ENCODE data around the gene ZNF483.
"Not testable (repeated sequence)": the region's sequence is repeated elsewhere in the genome, so short reads cannot be mapped to it uniquely, and the experiment has no call there.

The ZNF483 gene

DNA sequence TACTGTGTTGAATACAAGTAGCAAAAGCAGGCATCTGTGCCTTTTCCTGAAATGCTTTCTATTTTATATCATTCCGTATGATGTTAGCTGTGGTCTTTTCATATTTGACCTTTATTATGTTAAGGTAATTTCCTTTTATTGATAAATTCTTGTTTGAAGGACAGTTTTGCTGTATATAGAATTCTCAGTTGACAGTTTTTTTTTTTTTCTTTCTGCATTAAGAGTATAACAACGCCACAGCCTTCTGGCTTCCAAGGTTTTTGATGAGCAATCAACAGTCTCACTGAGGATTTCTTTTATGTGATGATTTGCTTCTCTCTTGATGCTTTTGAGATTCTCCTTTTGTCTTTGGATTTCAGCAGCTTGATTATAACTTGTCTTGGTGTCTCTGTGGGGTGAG is 23.6 kb downstream of the ZNF483 start:
- DNase-seq: no peak

DNA sequence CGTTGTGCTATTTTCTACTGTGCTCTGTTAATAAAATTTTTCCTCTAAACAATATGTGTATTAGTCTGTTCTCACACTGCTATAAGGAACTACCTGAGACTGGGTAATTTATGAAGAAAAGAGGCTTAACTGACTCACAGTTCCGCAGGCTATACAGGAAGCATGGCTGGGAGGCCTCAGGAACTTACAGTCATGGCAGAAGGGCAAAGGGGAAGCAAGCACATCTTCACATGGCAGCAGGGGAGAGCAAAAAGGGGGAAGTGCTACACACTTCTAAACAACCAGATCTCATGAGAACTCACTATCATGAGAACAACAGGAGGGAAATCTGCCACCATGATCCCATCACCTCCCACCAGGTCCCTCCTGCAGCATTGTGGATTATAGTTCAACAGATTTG is 30.4 kb downstream of the ZNF483 start:
- DNase-seq: not testable (repeated sequence)

DNA sequence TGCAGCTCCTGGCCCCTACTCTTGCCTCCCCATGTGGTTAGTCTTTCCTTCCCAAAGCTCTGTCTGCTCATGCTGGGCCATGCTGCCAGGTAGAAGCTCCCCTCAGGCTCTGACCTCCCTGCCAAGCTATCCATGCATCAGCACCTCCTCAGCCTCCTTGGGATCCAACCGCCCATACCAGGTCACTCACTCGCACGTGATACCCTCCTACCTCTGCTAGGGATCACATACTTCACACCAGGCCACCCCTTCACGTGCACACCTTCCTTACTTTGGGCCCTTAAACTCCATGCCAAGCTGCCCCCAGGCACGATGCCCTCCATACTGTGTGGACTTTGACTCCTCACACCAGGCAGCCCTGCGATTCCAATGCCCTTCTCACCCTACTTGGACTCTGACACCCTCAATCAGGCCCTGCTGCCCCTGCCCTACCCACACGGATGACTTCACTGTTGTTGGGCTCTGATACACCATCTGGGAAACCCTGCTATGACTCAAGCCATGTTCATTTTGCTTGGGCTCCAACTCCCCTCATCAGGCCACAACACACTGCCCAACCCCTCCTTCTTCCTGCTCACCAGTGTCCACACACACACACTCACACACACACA is 34.1 kb downstream of the ZNF483 start:
- no peak for DNase-seq

DNA sequence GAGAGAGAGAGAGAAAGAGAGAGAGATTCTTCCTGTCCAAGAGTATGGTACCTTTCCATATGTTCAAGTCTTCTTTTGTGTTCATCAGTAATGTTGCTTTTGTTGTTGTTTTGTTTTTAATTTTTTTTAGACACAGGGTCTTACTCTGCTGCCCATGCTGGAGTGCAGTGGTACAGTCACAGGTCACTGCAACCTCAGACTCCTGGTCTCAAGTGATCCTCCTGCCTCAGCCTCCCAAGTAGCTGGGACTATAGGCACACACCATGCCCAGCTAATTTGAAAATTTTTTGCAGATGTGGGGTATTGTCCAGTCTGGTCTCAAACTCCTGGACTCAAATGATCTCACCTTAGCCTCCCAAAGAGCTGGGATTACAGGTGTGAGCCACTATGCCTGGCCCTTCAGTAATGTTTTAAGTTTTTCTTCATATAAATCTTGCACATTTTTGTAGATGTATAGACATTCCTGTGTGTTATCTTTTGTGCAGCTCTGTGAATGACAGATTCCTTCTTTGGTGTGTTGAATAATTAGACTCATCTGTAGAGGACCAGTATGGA is 36.3 kb downstream of the ZNF483 start:
- DNase-seq: no peak

DNA sequence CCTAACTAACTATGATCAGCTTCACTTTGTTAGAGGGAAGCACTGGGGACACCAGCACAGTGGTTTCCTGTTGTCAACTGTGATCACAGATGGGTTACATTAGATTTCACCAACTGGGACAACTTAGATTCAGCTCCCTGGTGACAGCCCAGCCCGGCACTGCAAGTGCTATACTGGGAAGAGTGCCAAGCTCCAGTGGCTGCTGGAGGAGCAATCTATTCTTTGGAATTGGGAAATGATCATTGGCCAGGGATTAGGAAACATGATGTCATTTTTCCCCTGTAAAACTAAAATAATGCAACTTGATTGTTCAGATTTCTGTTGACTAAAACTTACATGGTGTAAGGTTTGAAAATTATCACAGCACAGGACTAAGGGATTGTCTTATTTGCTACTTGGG is 41.3 kb downstream of the ZNF483 start:
- DNase-seq: no peak

DNA sequence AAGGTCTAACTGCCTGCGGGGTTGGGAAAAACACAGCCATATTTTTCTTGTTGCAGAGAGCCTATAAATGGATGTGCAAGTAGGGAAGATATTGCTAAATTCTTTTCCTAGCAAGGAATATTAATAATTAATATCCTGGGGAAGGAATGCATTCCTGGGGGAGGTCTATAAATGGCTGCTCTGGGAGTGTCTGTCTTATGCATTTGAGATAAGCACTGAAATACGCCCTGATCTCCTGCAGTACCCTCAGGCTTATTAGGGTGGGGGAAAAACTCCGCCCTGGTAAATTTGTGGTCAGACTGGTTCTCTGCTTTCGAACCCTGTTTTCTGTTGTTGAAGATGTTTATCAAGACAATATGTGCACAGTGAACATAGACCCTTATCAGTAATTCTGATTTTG is 43.1 kb downstream of the ZNF483 start:
- not testable (repeated sequence) for DNase-seq

DNA sequence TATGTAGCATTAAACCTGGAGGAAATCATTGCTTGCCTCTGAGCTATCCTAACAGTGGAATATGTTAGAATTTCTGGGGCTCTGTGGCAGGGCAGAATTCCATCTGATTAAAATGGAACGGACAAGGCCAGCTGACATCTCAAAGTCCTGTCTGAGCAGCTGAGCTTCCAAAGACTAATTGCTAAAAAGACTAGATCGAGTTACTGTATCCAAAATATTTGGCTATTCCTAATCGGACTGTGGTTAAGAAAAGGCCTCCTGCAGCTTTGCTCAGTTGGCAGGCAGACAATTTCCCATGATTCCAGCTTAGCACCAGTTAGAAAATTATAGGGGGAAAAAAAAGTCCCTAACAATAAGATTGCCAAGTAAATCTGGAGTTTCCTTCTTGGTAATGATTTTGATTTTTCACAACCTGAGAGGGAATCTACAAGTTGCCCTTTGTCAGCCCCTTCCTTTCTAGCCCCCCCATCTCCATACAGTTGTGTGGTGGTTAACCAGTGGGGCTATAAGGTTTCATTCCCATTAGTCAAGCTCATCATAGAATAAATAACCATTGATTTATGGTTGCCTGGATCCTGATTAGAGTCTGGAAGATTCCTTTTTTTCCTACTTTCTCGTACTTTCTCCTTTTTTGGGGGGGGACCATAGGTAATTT is 48.1 kb downstream of the ZNF483 start:
- no peak for DNase-seq

DNA sequence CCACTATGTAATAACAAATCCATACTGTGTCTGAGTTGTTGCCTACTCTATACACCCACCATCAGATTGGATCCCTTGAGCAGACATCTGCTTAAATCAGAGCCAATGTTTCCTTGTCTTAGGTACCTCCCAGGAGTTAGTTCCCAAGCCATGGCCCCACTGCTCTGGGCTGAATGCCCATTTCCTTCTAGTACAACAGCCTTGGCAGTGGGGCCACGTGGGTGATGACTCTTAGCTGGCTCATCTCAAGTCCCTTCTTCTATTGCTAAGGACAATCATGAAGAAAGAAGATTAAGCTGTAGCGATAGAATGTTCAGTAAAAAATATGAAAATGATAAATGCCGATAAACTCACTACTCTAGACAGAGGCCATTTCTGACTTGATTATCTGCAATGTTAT is 57.9 kb downstream of the ZNF483 start:
- DNase-seq: no peak

DNA sequence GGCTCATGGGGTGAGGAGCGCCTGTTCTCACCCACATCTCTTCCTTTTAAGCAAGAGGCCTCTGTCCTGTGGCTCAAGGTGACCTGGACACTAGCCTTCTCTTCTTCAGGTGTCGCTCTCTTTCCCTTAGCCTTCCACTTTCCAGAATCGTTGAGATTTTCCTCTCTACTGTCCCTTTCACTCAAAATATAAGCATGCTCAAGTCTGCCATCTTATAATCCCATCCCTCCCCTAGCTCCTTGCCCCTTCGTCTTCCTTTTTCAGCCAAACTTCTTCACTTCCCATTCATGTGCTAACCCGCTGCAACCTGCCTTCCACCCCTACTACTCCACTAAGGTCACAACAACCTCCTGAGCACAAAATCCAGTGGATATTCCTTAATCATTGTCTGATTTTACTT is 61.4 kb downstream of the ZNF483 start:
- no peak for DNase-seq

DNA sequence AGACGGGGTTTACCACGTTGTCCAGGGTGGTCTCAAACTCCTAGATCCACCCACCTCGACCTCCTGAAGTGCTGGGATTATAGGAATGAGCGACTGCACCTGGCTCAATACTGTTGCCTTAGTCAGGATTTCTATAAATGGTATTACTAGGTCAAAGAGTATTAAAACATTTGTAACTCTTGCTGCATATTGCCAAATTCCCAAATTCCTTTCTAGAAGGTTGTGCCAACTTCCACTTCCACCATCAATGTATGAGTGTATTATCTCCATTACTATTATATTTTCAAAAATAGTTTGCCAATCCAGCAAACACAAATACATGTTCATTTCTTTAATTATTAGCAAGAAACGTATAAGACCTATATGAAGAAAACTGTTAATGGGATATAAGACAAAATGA is 63.9 kb downstream of the ZNF483 start:
- no peak for DNase-seq

DNA sequence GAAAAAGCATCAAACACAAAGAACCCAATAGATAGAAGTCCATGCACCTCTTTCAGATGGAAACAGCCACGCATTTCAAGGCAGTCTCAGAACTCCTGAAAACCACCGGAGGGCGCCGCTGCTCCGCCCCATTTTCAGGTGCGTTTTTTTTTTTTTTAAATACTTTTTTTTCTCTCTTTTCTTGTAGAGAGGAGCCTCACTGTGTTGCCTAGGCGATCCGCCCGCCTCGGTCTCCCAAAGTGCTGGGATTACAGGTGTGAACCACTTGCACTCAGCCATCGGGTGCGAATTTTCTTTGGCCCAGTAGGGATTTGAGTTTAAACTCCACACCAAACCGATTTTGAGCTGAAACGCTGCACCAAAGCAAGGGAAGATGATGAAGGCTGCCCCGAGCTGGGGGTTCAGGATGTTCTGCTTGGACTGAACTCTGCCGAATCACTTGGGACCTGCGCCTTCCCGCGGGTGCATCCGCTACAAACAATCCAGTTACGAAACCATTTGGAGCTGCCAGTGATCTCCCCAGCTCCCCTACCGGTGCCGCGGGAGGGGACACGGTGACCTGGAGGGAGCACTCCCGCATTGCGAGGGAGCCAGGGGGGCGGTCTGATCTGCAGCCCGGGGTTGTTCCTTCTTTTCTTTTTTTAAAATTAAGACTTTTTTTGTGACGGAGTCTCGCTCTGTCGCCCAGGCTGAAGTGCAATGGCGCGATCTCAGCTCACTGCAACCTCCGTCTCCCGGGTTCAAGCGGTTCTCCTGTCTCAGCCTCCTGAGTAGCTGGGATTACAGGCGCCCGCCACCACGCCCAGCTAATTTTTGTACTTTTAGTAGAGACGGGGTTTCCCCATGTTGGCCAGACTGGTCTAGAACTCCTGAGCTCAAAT is 73.1 kb downstream of the ZNF483 start:
- no peak for DNase-seq

DNA sequence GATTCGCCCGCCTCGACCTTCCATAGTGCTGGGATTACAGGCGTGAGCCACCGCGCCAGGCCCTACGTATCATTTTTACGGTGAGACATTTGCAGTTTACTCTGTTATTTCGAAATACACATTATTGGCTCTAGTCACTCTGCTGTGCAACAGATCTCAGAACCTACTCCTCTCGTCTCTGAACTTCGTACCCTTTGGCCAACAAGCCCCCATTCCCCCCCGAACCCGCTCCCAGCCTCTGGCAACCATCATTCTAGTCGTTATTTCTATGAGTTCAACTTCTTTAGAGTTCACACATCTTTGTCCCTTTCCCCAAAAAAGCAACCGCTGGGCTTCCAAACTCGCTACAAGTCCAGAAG is 73.7 kb downstream of the ZNF483 start:
- DNase-seq: no peak

DNA sequence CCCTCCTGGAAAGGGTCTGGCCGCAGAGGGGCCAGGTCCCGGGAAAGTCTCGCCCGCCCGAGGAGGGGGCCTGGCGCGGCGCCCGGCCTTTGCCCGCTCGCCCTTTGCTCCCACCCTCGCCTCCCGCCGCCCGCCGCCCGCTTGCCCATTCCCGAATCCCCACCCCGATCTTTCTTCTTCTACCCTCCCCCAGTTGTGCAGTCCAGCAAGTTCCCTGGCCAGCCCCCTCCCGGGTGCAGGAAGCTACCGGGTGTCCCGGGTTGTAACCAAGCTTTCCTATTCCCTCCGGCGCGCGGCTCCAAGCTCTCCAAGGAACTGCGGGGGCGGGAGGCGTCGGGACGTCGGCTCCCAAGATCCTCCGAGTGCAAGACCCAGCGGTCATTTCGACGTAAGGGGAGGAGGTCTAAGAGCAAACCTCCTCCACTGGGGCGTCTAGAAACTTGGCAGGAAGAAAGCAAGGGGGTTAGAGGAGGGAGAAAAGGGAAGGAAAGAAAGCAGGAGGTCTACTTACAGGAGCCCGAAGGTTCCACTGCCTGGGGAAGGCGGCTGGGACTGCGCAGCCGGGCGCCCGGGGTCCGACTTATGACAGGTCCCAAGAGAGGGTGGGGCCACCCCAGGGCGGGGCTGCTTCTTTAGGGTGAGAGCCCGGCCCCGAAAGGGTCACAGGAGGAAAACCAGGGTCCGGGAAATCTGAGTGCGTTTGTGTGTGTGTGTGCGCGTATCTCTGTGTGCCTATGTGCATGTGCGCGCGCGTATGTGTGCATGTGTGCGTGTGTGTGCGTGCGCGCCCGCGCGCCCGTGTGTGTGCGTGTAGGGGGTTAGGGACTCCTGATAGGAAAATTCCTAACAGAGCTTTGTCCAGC is 74.3 kb downstream of the ZNF483 start, which contains the start of gene PTGR1:
TSS of gene PTGR1 (minus strand) at position 556 of the 863 bp plus-strand sequence. CDS start 2,225 bp downstream, outside the sequence.
- DNase-seq: no peak

DNA sequence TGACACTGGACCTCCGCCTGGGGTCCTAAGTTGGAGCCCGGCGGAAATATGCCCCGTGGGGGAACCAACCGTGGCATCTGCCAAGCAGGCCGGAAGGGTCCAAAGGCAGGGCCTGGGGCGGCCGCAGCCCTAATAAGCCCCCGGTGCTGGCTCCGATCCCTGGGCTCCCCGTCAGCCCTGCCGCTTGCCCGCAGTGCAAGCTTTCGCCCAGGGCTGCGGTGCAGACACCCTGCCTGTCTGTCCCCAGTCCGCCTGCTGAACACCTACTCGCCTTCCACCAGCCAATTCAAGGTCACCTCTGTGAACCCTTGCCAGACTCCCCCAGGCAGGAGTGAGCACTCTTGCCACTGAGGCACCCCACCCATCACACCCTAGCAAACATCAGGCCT is 75.0 kb downstream of the ZNF483 start:
- no peak for DNase-seq

DNA sequence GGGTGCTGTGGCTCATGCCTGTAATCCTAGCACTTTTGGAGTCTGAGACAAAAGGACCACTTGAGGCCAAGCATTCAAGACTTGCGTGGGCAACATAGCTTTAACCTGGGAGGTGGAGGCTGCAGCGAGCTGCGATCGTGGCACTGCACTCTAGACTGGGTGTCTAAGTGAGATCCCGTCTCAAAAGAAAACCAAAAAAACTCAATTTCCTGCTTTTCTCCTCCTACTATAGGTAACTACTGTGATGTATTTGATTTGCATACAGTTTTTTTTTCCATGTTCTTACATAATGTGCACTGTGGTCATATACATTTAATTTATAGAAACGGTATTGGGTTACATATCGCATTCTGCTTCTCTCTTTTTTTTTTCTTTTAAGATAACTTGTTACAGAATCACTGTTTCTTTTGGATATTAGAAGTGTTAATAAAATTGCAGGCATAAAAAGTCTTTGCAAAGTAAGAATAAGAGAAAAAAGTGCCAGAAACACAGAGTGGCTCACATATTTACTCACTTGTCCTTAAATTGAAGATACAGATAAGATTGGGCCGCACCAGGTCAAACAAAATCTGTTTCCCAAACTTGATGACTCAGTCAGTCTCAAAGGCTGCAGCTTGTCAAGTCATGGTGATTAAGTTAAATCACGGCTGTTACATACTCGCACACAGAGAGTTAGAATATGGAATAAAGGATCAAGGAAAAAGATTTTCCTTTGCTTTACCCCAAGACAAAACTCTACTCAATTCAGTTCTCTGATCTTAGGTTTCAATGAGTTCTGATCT is 76.4 kb downstream of the ZNF483 start:
- no peak for DNase-seq

DNA sequence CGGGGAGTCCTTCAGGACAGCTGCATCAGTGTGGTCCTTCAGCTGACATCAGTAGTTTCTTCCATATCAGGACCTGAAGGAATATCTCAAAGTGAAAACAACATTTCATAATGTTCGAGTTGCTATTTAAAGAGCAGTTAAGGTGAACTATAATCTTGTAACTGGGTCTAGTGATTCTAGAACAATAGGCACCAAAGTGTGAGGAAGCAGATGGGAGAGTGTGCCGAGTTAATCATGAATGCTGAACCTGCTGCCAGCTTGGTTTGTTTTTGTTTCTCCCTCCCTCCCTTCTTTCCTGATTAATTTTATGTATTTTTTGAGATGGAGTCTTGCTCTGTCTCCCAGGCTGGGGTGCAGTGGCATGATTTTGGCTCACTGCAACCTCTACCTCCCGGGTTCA is 78.1 kb downstream of the ZNF483 start:
- no peak for DNase-seq

DNA sequence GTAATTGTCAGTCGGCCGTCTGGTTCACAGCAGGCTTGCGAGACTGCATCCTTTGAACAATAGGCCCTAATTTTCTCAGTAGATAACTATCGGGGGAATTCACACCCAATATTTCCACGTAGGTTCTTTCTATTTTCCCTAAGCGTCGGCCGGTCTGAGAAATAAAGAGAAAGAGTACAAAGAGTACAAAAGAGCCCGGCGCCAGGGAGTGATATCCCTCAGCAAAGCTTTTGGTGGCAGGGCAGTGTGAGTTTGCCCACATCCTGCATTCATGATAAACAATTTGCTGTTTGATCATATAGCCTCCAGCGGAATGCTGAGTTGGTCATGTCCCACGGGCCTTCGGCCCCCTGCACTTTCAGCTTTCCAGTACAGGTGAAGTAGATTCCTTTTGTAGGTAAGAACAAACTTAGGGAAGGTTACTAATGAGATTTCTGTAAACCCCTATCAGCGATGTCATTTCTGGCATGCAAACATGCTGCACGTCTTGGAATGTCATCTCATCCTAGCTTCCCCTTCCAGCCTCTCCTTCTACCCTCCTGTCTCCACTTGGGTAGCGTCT is 79.2 kb downstream of the ZNF483 start:
- no peak for DNase-seq

DNA sequence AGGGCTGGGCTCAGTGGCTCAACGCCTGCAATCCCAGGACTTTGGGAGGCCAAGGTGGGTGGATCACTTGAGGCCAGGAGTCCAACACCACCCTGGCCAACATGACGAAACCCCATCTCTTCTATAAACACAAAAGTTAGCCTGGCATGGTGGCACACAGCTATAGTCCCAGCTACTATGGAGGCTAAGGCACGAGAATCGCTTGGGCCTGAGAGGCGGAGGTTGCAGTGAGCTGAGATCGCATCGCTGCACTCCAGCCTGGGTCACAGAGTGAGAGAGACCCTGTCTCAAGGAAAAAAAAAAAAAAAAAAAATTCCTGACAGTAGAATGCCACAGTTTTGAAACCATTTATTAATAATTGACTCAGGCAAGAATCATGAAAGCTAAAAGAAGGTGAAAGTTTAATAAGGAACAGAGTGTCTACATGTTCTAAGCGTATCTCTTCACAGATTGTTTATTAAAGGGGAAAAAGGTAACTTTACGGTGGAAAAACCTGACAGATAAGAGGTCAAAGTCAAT is 80.1 kb downstream of the ZNF483 start:
- no peak for DNase-seq

DNA sequence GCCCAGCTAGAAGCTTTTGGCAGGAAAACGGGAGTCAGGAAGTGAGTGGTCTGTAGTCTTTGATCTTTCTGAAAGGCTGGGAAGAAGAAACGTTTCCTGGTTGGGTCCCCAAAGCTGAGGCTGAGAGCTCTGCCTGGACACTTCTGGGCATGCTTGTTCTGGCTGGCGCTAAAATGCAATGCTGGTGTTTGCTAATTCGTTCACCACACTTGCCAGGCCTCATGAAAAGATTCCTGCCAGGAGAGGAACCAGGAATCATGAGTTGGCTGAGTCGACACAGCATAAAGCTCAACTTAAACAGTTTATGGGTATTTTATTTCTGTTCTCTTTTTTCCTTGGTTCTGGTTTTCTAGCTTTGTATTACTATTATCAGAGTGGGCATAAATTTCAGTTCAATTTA is 85.2 kb downstream of the ZNF483 start:
- no peak for DNase-seq

DNA sequence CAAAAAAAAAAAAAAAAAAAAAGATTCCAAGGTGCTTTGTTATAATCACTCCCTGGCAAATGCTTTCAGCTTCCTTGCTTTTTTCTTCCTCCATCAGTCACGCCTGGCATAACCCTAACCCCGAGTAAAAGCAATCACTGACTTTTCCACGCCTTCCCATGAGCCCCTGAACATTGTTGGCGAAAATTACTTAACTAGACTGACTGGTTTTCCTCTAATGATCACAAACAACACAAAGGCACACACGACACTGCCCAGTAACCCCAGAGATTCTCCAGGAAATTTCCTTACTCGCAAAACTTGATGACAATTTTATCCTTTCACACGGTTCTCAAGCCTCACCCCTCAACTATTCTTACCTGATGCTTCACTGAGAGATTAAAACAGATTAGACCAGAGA is 85.9 kb downstream of the ZNF483 start:
- no peak for DNase-seq

DNA sequence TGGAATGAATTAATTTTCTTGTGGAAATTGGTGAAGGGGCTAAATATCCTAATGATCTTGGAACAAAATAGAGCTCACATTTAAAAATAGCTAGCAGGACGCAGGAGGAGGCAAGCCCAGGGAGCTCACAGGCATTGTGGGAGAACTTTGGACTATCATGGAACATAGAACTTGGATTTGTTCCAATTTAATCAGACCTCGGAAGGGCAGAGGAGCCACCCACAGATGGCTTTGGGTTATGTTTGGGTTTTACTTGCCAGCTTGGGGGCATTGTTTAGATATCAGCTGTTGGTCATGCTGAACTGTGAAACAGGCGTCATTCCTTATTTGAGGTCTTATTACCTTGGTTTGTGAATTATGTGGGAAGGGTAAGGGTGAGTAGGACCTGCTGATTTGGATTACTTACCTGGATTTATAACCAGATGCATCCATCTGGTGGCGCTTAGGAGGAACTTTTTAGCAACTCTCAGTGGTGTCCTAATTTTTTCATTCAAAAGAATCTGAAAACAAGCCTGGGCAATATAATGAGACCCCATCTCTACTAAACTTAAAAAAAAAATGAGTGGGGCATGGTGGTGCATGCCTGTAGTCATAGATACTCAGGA is 88.6 kb downstream of the ZNF483 start:
- DNase-seq: no peak
